ENCODE measurements around the gene KAZN.
"Not testable (repeated sequence)": the region's sequence is repeated elsewhere in the genome, so short reads cannot be mapped to it uniquely, and the experiment has no call there.

The KAZN gene

DNA sequence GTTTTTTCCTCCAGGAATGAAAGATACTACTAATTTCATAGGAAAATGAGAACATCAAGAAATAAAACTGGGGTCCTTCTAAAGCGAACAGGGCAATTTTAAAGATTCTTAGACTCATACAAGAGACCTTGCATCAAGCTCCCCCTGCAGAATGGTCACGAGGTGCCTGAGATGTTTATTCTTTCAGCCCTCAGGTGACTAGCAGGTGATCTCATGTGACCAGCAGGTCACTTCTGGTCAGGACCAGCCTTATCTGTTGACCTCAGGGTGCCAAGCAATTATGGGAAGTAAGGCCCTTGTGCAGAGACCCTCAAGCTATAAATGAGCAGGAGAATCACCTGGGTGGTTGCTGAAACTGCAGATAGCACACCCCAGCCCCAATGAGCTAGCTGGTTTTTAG lies 534.5 kb downstream of the KAZN start:
- H3K4me3 ChIP-seq (ENCODE audit: low read length): no peak overlapping the region
- no peak for DNase-seq (ENCODE audit: low read depth)
- TF ChIP-seq, protein P1, sequence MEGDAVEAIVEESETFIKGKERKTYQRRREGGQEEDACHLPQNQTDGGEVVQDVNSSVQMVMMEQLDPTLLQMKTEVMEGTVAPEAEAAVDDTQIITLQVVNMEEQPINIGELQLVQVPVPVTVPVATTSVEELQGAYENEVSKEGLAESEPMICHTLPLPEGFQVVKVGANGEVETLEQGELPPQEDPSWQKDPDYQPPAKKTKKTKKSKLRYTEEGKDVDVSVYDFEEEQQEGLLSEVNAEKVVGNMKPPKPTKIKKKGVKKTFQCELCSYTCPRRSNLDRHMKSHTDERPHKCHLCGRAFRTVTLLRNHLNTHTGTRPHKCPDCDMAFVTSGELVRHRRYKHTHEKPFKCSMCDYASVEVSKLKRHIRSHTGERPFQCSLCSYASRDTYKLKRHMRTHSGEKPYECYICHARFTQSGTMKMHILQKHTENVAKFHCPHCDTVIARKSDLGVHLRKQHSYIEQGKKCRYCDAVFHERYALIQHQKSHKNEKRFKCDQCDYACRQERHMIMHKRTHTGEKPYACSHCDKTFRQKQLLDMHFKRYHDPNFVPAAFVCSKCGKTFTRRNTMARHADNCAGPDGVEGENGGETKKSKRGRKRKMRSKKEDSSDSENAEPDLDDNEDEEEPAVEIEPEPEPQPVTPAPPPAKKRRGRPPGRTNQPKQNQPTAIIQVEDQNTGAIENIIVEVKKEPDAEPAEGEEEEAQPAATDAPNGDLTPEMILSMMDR (conservative IDR thresholded peaks at IDR 0.05; ENCODE audit: low read depth, low read length): no peak

GRCh38 chr1:15134285-15134684 lies 535.8 kb downstream of the KAZN start:
- DNase-seq (ENCODE audit: low read depth): no peak
- TF ChIP-seq, protein P1 (conservative IDR thresholded peaks at IDR 0.05; ENCODE audit: low read depth, low read length): no peak
- H3K4me3 ChIP-seq (ENCODE audit: low read length): no peak overlapping the region

DNA sequence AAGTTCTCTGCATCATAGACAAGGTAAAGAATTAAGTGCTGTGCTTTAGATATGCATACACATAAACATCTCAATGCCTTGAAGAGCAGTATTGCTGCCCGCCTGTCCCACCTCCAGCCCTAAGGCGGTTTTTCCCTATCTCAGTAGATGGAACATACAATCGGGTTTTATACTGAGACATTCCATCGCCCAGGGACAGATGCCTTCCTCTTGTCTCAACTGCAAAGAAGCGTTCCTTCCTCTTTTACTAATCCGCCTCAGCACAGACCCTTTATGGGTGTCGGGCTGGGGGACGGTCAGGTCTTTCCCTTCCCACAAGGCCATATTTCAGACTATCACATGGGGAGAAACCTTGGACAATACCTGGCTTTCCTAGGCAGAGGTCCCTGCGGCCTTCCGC lies 537.1 kb downstream of the KAZN start:
- DNase-seq (ENCODE audit: low read depth); H3K4me3 ChIP-seq (ENCODE audit: low read length): not testable (repeated sequence)

DNA sequence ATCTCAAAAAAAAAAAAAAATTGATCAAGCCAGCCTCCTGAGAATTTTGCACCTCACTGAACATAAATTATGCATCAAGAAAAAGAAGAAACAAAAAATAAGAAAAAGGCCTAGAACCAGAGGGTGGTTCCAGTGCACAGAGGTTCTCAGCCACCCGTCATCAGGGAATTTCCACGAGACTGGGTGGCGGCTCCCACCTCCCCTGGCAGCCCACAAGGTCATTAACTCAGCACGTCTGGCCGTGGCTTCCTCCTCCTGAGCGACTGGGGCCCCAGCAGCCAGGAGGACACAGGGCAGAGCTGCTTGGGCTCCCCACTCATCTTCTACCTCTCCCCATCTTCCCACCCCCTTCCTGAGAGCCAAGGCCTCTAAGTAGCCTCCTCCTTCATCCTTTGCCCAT lies 539.3 kb downstream of the KAZN start:
- TF ChIP-seq, protein P1 (conservative IDR thresholded peaks at IDR 0.05; ENCODE audit: low read depth, low read length): no peak
- no peak overlapping the region for H3K4me3 ChIP-seq (ENCODE audit: low read length)
- DNase-seq (ENCODE audit: low read depth): no peak

DNA sequence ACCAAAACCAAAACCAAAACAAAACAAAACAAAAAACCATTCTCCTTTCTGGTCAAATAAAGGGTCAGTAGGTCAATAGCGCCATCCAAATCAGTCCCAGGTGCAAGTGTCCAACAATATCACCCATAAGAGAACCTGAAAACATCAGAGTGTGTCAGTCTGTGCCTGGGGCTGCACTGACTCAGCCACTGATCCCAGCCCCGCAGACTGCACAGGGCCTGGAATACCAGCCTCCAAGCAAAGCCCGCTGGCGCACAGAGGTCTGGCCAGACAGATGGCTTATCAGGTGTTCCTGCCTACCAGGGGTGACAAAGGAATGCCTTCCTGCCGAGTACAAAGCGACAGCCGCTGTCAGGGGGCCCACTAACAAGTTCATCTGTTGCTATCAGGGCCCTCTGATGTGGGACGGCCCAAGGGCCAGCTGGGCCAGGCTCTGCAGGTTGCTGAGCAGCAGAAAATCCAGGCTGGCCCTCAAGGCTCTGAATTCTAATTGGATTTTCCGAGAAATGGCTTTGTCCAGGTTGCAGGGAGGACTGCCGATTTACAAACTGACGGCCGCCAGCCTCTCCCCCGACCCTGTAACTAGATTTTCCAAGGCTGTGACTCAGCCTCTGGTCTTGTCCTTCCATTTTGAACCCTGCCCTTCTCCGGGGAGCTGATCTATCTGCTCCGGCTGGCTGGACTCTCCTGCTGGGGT lies 541.3 kb downstream of the KAZN start:
- DNase-seq (ENCODE audit: low read depth): peak; percentile 68
- H3K4me3 ChIP-seq (ENCODE audit: low read length): no peak overlapping the region
- TF ChIP-seq, protein P1 (conservative IDR thresholded peaks at IDR 0.05; ENCODE audit: low read depth, low read length): no peak

GRCh38 chr1:15141935-15142539 lies 543.6 kb downstream of the KAZN start:
- no peak overlapping the region for H3K4me3 ChIP-seq (ENCODE audit: low read length)
- TF ChIP-seq, protein P1 (conservative IDR thresholded peaks at IDR 0.05; ENCODE audit: low read depth, low read length): no peak
- DNase-seq (ENCODE audit: low read depth): no peak

- TF ChIP-seq, protein P1 (conservative IDR thresholded peaks at IDR 0.05; ENCODE audit: low read depth, low read length): no peak
- DNase-seq (ENCODE audit: low read depth): no peak
- H3K4me3 ChIP-seq (ENCODE audit: low read length): no peak overlapping the region
Measured at GRCh38 chr1:15145327-15145726, 546.8 kb downstream of the KAZN start.
